Measurements from ENCODE around the gene RAB33A. TPM values are rescaled to one million over a fixed set of nuclear protein-coding genes. Genes with fewer than 3 reads are reported as not detected.

RAB33A gene
- total RNA-seq, 2 experiments from 2014 or later, result 0.68 to 0.92 TPM

- Histone ChIP-seq H3K9me3 (ENCODE audit: low read length) (no peaks in the 10 kb centered on the region), H3K4me1 (ENCODE audit: insufficient read depth, low read length, poor library complexity, severe bottlenecking) (peaks cover 42% of the 10 kb centered on the region), H3K4me2 (ENCODE audit: low read length) (no peak overlapping the region), H3K27ac (ENCODE audit: low read depth, low read length, poor library complexity, severe bottlenecking) (no peak overlapping the region), H3K79me2 (ENCODE audit: insufficient read depth, low read depth, low read length) (no peaks in the 10 kb centered on the region), H3K4me3 (ENCODE audit: low read depth, low read length, poor library complexity, severe bottlenecking) (no peak overlapping the region), H3K36me3 (ENCODE audit: insufficient read depth, low read length) (no peaks in the 10 kb centered on the region), H3K9me2 (ENCODE audit: insufficient read depth, low read length) (no peaks in the 10 kb centered on the region), H2AFZ (ENCODE audit: low read length) (no peak overlapping the region), H4K20me1 (ENCODE audit: insufficient read depth, low read length) (no peaks in the 10 kb centered on the region)
- no peak for DNase-seq (ENCODE audit: low spot score)
- TF ChIP-seq EZH2phosphoT487 (IDR thresholded peaks at IDR 0.05; ENCODE audit: borderline replicate concordance, low read depth, low read length), result no peak
- TF ChIP-seq CTCF (conservative IDR thresholded peaks at IDR 0.05; ENCODE audit: low read length), result no peak
- ChIA-PET POLR2A (interaction anchor here (1.1 kb wide), 1 partner anchor 20 kb away, joined by 3 read pairs; no protein-coding TSS in a partner anchor), CTCF (ENCODE audit: unreplicated experiment) (no interaction called here)
- BruUV-seq (replicated peaks), result no TSS peak
- intact Hi-C loops (cut with micrococcal nuclease; ENCODE audit: unreplicated experiment), result loop anchor here (10.0 kb wide), 1 partner anchor 395 kb away; no protein-coding TSS in a partner anchor
Measured at GRCh38 chrX:130179579-130180215, 7.9 kb downstream of the RAB33A start.

GRCh38 chrX:130184168-130184567 is 12.4 kb downstream of the RAB33A start:
- Histone ChIP-seq H3K79me2 (ENCODE audit: insufficient read depth, low read depth, low read length) (no peaks in the 10 kb centered on the region), H3K4me2 (ENCODE audit: low read length) (peak overlapping the region; percentile 40; the same call in 1 of the 2 replicates), H4K20me1 (ENCODE audit: insufficient read depth, low read length) (no peaks in the 10 kb centered on the region), H3K9me3 (ENCODE audit: low read length) (no peaks in the 10 kb centered on the region), H3K4me1 (ENCODE audit: insufficient read depth, low read length, poor library complexity, severe bottlenecking) (peaks cover 32% of the 10 kb centered on the region), H3K4me3 (ENCODE audit: low read depth, low read length, poor library complexity, severe bottlenecking) (no peak overlapping the region), H2AFZ (ENCODE audit: low read length) (no peak overlapping the region; the same call in 1 of the 2 replicates), H3K36me3 (ENCODE audit: insufficient read depth, low read length) (no peaks in the 10 kb centered on the region), H3K27ac (ENCODE audit: low read depth, low read length, poor library complexity, severe bottlenecking) (no peak overlapping the region), H3K9me2 (ENCODE audit: insufficient read depth, low read length) (no peaks in the 10 kb centered on the region)
- ChIA-PET CTCF (ENCODE audit: unreplicated experiment) (no interaction called here), POLR2A (no interaction called here)
- intact Hi-C loops (cut with micrococcal nuclease; ENCODE audit: unreplicated experiment), result no loop called here
- TF ChIP-seq EZH2phosphoT487 (IDR thresholded peaks at IDR 0.05; ENCODE audit: borderline replicate concordance, low read depth, low read length) (no peak), CTCF (conservative IDR thresholded peaks at IDR 0.05; ENCODE audit: low read length) (no peak)
- DNase-seq (ENCODE audit: low spot score), result no peak
- BruUV-seq (replicated peaks), result no TSS peak

- no peak overlapping the region for H3K4me3 ChIP-seq (ENCODE audit: low read depth, low read length, poor library complexity, severe bottlenecking)
- H2AFZ ChIP-seq (ENCODE audit: low read length), result no peak overlapping the region
- ChIA-PET CTCF (ENCODE audit: unreplicated experiment) (no interaction called here), POLR2A (no interaction called here)
- peaks cover 32% of the 10 kb centered on the region for H3K4me1 ChIP-seq (ENCODE audit: insufficient read depth, low read length, poor library complexity, severe bottlenecking)
- no peaks in the 10 kb centered on the region for H3K79me2 ChIP-seq (ENCODE audit: insufficient read depth, low read depth, low read length)
- BruUV-seq (replicated peaks), result no TSS peak
- H3K9me3 ChIP-seq (ENCODE audit: low read length), result no peaks in the 10 kb centered on the region
- H3K4me2 ChIP-seq (ENCODE audit: low read length), result 0 out of 2 replicates have a peak overlapping the region, but pooled peaks have one; percentile 40
- H4K20me1 ChIP-seq (ENCODE audit: insufficient read depth, low read length), result no peaks in the 10 kb centered on the region
- no peak for TF ChIP-seq EZH2phosphoT487 (IDR thresholded peaks at IDR 0.05; ENCODE audit: borderline replicate concordance, low read depth, low read length)
- no peak for TF ChIP-seq CTCF (conservative IDR thresholded peaks at IDR 0.05; ENCODE audit: low read length)
- no peaks in the 10 kb centered on the region for H3K9me2 ChIP-seq (ENCODE audit: insufficient read depth, low read length)
- intact Hi-C loops (cut with micrococcal nuclease; ENCODE audit: unreplicated experiment), result no loop called here
- DNase-seq (ENCODE audit: low spot score), result no peak
- no peak overlapping the region for H3K27ac ChIP-seq (ENCODE audit: low read depth, low read length, poor library complexity, severe bottlenecking)
- H3K36me3 ChIP-seq (ENCODE audit: insufficient read depth, low read length), result no peaks in the 10 kb centered on the region
Measured at GRCh38 chrX:130184857-130185256, 13.1 kb downstream of the RAB33A start.

Measured in OCI-LY7 (cell line).